ENCODE measurements around the gene CAMKK1. TPM values are rescaled to one million over a fixed set of nuclear protein-coding genes. Genes with fewer than 3 reads are reported as not detected.

CAMKK1 gene
- total RNA-seq, 6 donors from 2014 or later = 4.9 to 23.0 (median 11.0) TPM

DNA sequence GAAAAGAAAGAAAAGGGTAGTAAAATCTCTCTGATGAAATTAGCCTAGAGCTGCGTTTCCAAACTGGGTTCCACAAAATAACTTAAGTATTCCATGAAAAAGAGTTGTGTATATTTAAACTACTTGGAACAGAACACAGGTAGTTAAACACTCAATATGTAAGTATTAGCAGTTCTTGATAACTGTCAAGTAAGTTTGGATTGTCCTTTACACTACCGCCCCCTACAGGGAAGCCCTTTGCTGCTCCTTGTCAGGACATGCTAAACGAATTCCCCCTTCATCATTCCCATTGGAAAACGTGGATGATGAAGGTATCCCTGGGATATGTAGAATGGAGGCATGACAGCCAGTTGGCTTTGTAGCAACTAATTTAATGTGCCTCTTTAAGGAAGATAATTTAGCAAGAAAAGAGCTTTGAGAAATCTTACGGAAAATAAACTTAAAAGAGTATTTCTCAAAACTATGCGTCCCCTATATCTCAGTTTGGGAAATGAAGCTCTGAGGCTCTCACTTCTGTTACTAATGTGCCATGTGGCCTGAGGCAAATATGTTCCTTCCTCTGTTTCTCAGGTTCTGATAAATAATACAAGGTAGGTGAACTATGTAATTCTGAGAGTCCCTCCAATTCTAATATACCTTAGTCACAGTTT lies 65.6 kb downstream of the CAMKK1 start:
- H3K9me3 ChIP-seq = no peaks in the 10 kb centered on the region
- no peaks in the 10 kb centered on the region for H3K27me3 ChIP-seq
- WGBS, 2 donors = 57% methylated on average over 6 of the region's 6 CpGs
- ATAC-seq (ENCODE audit: low FRiP score in 2 of 2) (no peak), DNase-seq (peak in 1 of 2 donors; percentile 70)
- H3K27ac ChIP-seq = no peak overlapping the region
- TF ChIP-seq POLR2AphosphoS5 (IDR thresholded peaks at IDR 0.05) = no peak
- TF ChIP-seq, protein P1, sequence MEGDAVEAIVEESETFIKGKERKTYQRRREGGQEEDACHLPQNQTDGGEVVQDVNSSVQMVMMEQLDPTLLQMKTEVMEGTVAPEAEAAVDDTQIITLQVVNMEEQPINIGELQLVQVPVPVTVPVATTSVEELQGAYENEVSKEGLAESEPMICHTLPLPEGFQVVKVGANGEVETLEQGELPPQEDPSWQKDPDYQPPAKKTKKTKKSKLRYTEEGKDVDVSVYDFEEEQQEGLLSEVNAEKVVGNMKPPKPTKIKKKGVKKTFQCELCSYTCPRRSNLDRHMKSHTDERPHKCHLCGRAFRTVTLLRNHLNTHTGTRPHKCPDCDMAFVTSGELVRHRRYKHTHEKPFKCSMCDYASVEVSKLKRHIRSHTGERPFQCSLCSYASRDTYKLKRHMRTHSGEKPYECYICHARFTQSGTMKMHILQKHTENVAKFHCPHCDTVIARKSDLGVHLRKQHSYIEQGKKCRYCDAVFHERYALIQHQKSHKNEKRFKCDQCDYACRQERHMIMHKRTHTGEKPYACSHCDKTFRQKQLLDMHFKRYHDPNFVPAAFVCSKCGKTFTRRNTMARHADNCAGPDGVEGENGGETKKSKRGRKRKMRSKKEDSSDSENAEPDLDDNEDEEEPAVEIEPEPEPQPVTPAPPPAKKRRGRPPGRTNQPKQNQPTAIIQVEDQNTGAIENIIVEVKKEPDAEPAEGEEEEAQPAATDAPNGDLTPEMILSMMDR (IDR thresholded peaks at IDR 0.05) = peak in 5 of 6 experiments; percentile 44 to 68 (median 64)
- H3K4me3 ChIP-seq = no peak overlapping the region
- H3K36me3 ChIP-seq = peaks cover 30 to 80% (median 54%) of the 10 kb centered on the region in 4 donors
- H3K4me1 ChIP-seq = no peaks in the 10 kb centered on the region

DNA sequence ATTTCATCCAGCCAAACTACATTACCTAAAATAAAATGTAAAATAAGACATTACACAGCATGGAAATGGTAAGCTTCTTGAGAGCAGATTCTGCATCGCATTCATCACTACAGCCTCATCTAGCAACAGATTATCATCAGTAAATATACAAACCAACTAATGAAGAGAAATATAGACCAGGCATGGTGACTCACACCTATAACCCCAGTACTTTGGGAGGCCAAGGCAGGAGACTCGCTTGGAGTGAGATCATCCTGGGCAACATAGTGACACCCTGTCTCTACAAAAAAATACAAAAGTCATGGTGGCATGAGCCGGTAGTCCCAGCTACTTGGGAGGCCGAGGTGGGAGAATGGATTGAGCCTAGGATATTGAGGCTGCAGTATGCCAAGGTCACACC lies 66.7 kb downstream of the CAMKK1 start:
- H3K27ac ChIP-seq = no peak overlapping the region
- no peaks in the 10 kb centered on the region for H3K9me3 ChIP-seq
- DNase-seq = no peak
- TF ChIP-seq, protein P1 (IDR thresholded peaks at IDR 0.05) = no peak
- no peak for TF ChIP-seq POLR2AphosphoS5 (IDR thresholded peaks at IDR 0.05)
- TF ChIP-seq POLR2A (IDR thresholded peaks at IDR 0.05) = no peak
- TF ChIP-seq EP300 (IDR thresholded peaks at IDR 0.05) = no peak
- H3K36me3 ChIP-seq = peaks cover 39 to 90% (median 62%) of the 10 kb centered on the region in 4 donors
- 93 to 95% methylated on average over 4 of the region's 4 CpGs for WGBS, 2 donors
- H3K27me3 ChIP-seq = no peaks in the 10 kb centered on the region
- no peaks in the 10 kb centered on the region for H3K4me1 ChIP-seq
- ATAC-seq (ENCODE audit: low FRiP score in 2 of 2) = no peak
- H3K4me3 ChIP-seq = no peak overlapping the region

DNA sequence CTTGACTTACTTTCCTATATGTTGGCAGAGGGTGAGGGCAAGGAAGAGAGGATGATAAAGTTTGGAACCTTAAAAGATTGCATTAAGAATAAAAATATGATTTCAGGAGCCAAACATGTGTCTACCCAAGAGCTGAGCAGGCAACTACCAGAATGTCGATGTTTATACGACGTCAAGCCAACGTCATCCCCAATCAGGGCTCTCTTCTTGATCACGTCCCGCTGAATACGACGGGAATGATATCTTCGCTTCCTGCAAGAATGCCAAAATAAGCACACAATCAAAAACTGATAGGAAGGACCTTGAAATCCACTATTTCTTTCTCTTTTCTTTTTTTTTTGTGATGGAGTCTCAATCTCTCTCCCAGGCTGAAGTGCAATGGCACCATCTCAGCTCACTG lies 71.8 kb downstream of the CAMKK1 start:
- peaks cover 44 to 99% (median 75%) of the 10 kb centered on the region in 4 donors for H3K36me3 ChIP-seq
- no peaks in the 10 kb centered on the region for H3K4me1 ChIP-seq
- no peak overlapping the region for H3K4me3 ChIP-seq
- H3K27me3 ChIP-seq = no peaks in the 10 kb centered on the region
- ATAC-seq (ENCODE audit: low FRiP score in 2 of 2) (no peak), DNase-seq (no peak)
- H3K27ac ChIP-seq = no peak overlapping the region
- H3K9me3 ChIP-seq = no peaks in the 10 kb centered on the region
- TF ChIP-seq EP300 (IDR thresholded peaks at IDR 0.05) (no peak), POLR2AphosphoS5 (IDR thresholded peaks at IDR 0.05) (no peak), POLR2A (IDR thresholded peaks at IDR 0.05) (no peak)
- TF ChIP-seq, protein P1 (IDR thresholded peaks at IDR 0.05) = no peak
- WGBS, 2 donors = 95 to 97% methylated on average over 9 of the region's 9 CpGs

DNA sequence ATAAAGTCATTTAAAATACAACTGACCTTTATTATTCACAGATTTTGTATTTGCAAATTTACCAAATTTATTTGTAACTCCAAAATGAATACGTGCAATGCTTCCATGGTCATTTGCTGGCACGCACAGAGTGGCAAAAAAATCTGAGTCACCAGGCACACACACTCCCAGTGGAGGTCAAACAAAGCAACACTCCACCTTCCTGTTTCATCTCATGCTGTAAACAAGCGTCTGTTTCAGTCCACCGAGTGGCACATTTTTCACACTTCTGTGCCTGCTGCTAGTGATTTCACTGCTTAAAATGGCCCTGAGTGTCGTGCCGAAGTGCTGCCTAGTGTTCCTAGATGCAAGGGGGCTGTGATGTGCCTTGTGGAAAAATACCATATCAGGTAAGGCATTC lies 74.1 kb downstream of the CAMKK1 start:
- Histone ChIP-seq H3K9me3 (no peaks in the 10 kb centered on the region), H3K4me1 (no peaks in the 10 kb centered on the region), H3K27me3 (no peaks in the 10 kb centered on the region), H3K27ac (no peak overlapping the region), H3K4me3 (no peak overlapping the region), H3K36me3 (peaks cover 38 to 99% (median 81%) of the 10 kb centered on the region in 4 donors)
- 71 to 73% methylated on average over 6 of the region's 6 CpGs for WGBS, 2 donors
- no peak for ATAC-seq (ENCODE audit: low FRiP score in 2 of 2)
- no peak for DNase-seq
- no peak for TF ChIP-seq POLR2A (IDR thresholded peaks at IDR 0.05)
- TF ChIP-seq POLR2AphosphoS5 (IDR thresholded peaks at IDR 0.05) = no peak
- TF ChIP-seq, protein P1 (IDR thresholded peaks at IDR 0.05) = no peak
- no peak for TF ChIP-seq EP300 (IDR thresholded peaks at IDR 0.05)
